GM21390 (cell line): Measurements from ENCODE around the gene NFATC1.

ENCODE experiments used
- ATAC-seq: cut with Tn5 transposase; IDR thresholded peaks from one replicate; pipeline ENCODE4 v1.9.1; 2021; ENCODE audit not compliant: unreplicated experiment

The NFATC1 gene

GRCh38 chr18:79566771-79567431 is 171.2 kb downstream of the NFATC1 start:
- ATAC-seq = no peak

GRCh38 chr18:79567481-79568147 is 171.9 kb downstream of the NFATC1 start:
- no peak for ATAC-seq

- ATAC-seq = no peak
Observed at GRCh38 chr18:79568543-79569205, 172.9 kb downstream of the NFATC1 start.

- ATAC-seq = no peak
Observed at GRCh38 chr18:79569720-79570119, 174.0 kb downstream of the NFATC1 start.

GRCh38 chr18:79570266-79571201 is 174.8 kb downstream of the NFATC1 start:
- ATAC-seq = no peak

GRCh38 chr18:79571211-79572092 is 175.7 kb downstream of the NFATC1 start:
- no peak for ATAC-seq

GRCh38 chr18:79572093-79572780 is 176.5 kb downstream of the NFATC1 start:
- no peak for ATAC-seq

- no peak for ATAC-seq
Observed at GRCh38 chr18:79572848-79573451, 177.2 kb downstream of the NFATC1 start.

GRCh38 chr18:79573921-79574491 is 178.3 kb downstream of the NFATC1 start:
- no peak for ATAC-seq

- ATAC-seq = no peak
Observed at GRCh38 chr18:79574938-79575525, 179.3 kb downstream of the NFATC1 start.

- ATAC-seq = no peak
Observed at GRCh38 chr18:79575891-79576685, 180.4 kb downstream of the NFATC1 start.

GRCh38 chr18:79576686-79577351 is 181.1 kb downstream of the NFATC1 start:
- ATAC-seq = no peak

- no peak for ATAC-seq
Observed at GRCh38 chr18:79577451-79578395, 182.0 kb downstream of the NFATC1 start.

- ATAC-seq = no peak
Observed at GRCh38 chr18:79578396-79579260, 182.9 kb downstream of the NFATC1 start.
